ENCODE results near the gene PUM2. TPM values are rescaled to one million over a fixed set of nuclear protein-coding genes. Genes with fewer than 3 reads are reported as not detected.

Gene PUM2
- total and polyA plus RNA-seq, 2 of the 13 experiments (the other 11 are each of a cell fraction or from before 2014, with no cell fraction given) = 69.6 to 69.8 TPM

DNA sequence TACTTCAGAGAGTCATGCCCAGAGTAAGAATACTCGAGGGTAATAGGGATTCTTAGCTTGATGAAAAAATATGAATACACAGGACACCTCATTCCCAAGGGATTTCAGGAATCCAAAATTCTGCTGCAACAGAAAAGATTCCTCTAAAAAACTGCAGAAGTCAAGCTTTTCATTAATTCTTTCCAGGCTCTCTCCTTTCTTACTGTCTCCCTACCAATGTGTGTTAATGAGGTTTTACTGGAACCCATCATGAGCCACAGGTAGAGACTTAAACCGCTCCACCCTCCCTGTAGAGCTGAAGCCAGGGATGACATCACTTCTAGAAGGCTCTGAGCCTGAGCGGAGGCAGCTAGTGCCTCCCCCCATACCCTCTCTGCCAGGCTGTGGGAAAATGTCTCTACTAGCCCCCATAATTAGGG, 129.1 kb downstream of the PUM2 start:
- ATAC-seq (no peak), FAIRE-seq (no peak), DNase-seq (ENCODE audit: low spot score) (no peak)
- 86% methylated on average over 3 of the region's 3 CpGs for WGBS (ENCODE audit: low lambda C conversion rate)
- no peak overlapping the region for H3K4me3 ChIP-seq (replicated peaks in 1 of 3; ENCODE audit: insufficient read depth in 1 of 3, low read depth in 2 of 3, low read length in 3 of 3)
- no peaks in the 10 kb centered on the region for H3K9me3 ChIP-seq (ENCODE audit: low read length)
- in situ Hi-C loops (cut with HindIII; ENCODE audit: extremely low pct_ligation_motif_present, low pct_unique_long_range_greater_than_20kb) (loop anchor here (5.0 kb wide), 1 partner anchor 34 kb away; no protein-coding TSS in a partner anchor), intact Hi-C loops (cut with micrococcal nuclease; ENCODE audit: unreplicated experiment) (no loop called here)
- peak overlapping the region; percentile 7 for H3K27ac ChIP-seq (ENCODE audit: extremely low read length, insufficient read depth, low read length)
- H3K79me2 ChIP-seq (ENCODE audit: insufficient read depth, low read length) = peaks cover 65% of the 10 kb centered on the region
- H3K4me1 ChIP-seq (ENCODE audit: insufficient read depth, low read length) = peaks cover 78% of the 10 kb centered on the region
- no TSS peak for BruUV-seq (replicated peaks)
- CTCF ChIA-PET (ENCODE audit: low intra/inter-chr PET ratio, low total read pairs) = no interaction called here
- H4K20me1 ChIP-seq (ENCODE audit: insufficient read depth, low read length) = no peaks in the 10 kb centered on the region
- no peak overlapping the region for H2AFZ ChIP-seq (ENCODE audit: low read length)
- 0 out of 2 replicates have a peak overlapping the region, but pooled peaks have one; percentile 7 for H3K4me2 ChIP-seq (ENCODE audit: low read depth, low read length)
- no peak overlapping the region for H3K9ac ChIP-seq (ENCODE audit: insufficient read depth, low read depth, low read length)
- POLR2A ChIA-PET = interaction anchor here (1.2 to 6.4 kb wide), 4 partner anchors 11 to 42 kb away, joined by 3 to 94 read pairs (median 39); no protein-coding TSS in a partner anchor
- H3K27me3 ChIP-seq (ENCODE audit: control insufficient read depth in 1 of 2, insufficient read depth in 2 of 2, low read length in 2 of 2) = no peaks in the 10 kb centered on the region
- peaks cover 0 to 2% of the 10 kb centered on the region in 2 experiments; a peak in 2 of 5 replicates for H3K36me3 ChIP-seq (replicated peaks in 1 of 2; ENCODE audit: control insufficient read depth in 1 of 2, insufficient read depth in 2 of 2, low read length in 2 of 2)
- TF ChIP-seq MIXL1 (CRISPR knock-in tag; IDR thresholded peaks at IDR 0.05) = no peak
- TF ChIP-seq CBX1 (IDR thresholded peaks at IDR 0.05; ENCODE audit: low read depth) = no peak
- TF ChIP-seq THAP11 (CRISPR knock-in tag; IDR thresholded peaks at IDR 0.05) = no peak
- TF ChIP-seq MED8 (CRISPR knock-in tag; IDR thresholded peaks at IDR 0.05; ENCODE audit: insufficient replicate concordance) = no peak
- TF ChIP-seq ZKSCAN8 (CRISPR knock-in tag; IDR thresholded peaks at IDR 0.05; ENCODE audit: borderline replicate concordance) = no peak
- TF ChIP-seq CENPBD1 (CRISPR knock-in tag; IDR thresholded peaks at IDR 0.05; ENCODE audit: borderline replicate concordance, low read depth) = no peak
- TF ChIP-seq ASH2L (IDR thresholded peaks at IDR 0.05; ENCODE audit: insufficient read length, low read depth, low read length) = peak; percentile 33
- no peak for TF ChIP-seq HOXA3 (CRISPR knock-in tag; IDR thresholded peaks at IDR 0.05)
- TF ChIP-seq HIC2 (CRISPR knock-in tag; IDR thresholded peaks at IDR 0.05; ENCODE audit: low read depth) = no peak
- no peak for TF ChIP-seq HNRNPUL1 (IDR thresholded peaks at IDR 0.05; ENCODE audit: low read depth, low read length)
- no peak for TF ChIP-seq RBM39 (IDR thresholded peaks at IDR 0.05; ENCODE audit: low read depth, low read length, poor library complexity, severe bottlenecking)
- TF ChIP-seq, protein P1, sequence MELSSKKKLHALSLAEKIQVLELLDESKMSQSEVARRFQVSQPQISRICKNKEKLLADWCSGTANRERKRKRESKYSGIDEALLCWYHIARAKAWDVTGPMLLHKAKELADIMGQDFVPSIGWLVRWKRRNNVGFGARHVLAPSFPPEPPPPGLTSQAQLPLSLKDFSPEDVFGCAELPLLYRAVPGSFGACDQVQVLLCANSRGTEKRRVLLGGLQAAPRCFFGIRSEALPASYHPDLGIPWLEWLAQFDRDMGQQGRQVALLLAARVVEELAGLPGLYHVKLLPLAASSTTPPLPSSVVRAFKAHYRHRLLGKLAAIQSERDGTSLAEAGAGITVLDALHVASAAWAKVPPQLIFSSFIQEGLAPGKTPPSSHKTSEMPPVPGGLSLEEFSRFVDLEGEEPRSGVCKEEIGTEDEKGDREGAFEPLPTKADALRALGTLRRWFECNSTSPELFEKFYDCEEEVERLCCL (CRISPR knock-in tag; IDR thresholded peaks at IDR 0.05; ENCODE audit: borderline replicate concordance) = no peak
- TF ChIP-seq ZBTB14 (CRISPR knock-in tag; IDR thresholded peaks at IDR 0.05) = no peak
- 0 out of 2 replicates have a peak, but pooled peaks have one; percentile 26 for TF ChIP-seq RBFOX2 (IDR thresholded peaks at IDR 0.05; ENCODE audit: low read depth, low read length)
- TF ChIP-seq TARDBP (CRISPR knock-in tag; IDR thresholded peaks at IDR 0.05) = no peak
- no peak for TF ChIP-seq ZNF460 (CRISPR knock-in tag; IDR thresholded peaks at IDR 0.05; ENCODE audit: borderline replicate concordance)
- no peak for TF ChIP-seq FOXC1 (CRISPR knock-in tag; IDR thresholded peaks at IDR 0.05; ENCODE audit: borderline replicate concordance)
- TF ChIP-seq, protein P2, sequence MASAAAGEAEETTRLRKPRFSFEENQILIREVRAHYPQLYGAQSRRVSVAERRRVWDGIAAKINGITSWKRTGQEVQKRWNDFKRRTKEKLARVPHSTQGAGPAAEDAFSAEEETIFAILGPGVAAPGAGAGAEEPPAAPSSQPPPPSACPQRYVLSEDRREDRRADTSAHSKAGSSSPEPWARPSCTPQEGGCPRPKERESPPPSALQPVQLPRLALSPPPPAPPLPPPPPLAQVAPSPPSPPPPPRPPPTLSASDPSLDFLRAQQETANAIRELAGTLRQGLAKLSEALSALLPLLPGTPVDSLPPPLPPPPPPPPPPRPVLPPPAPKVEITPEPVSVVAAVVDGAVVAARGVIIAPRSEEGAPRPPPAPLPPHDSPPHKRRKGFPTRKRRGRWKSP (CRISPR knock-in tag; IDR thresholded peaks at IDR 0.05) = 0 out of 2 replicates have a peak, but pooled peaks have one; percentile 27
- TF ChIP-seq, protein P3, sequence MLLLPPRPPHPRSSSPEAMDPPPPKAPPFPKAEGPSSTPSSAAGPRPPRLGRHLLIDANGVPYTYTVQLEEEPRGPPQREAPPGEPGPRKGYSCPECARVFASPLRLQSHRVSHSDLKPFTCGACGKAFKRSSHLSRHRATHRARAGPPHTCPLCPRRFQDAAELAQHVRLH (CRISPR knock-in tag; IDR thresholded peaks at IDR 0.05; ENCODE audit: borderline replicate concordance, low read depth) = no peak
